HEK293 (cell line): Measurements from ENCODE around the gene TARBP1.

Experiments
- CTCF ChIP-seq: fragments of 450-650 bp; formaldehyde crosslinking; IDR thresholded peaks from 2 replicates; pipeline ENCODE4 v1.5.1; 2016; ENCODE audit warnings: missing biosample characterization, missing genetic modification characterization
- MEIS1 ChIP-seq: sonication (generic); formaldehyde crosslinking; IDR thresholded peaks from 2 replicates; pipeline ENCODE4 v1.8.1; 2022; ENCODE audit warnings: missing genetic modification reagents, mild to moderate bottlenecking, borderline replicate concordance
- ZBTB8A ChIP-seq: fragments of 450-650 bp; formaldehyde crosslinking; IDR thresholded peaks from 2 replicates; pipeline ENCODE4 v1.5.1; 2016; ENCODE audit warnings: missing biosample characterization, missing genetic modification characterization
- ZNF138 ChIP-seq: fragments of 450-650 bp; formaldehyde crosslinking; IDR thresholded peaks from 2 replicates; pipeline ENCODE4 v1.5.1; 2016; ENCODE audit warnings: missing biosample characterization, missing genetic modification characterization, borderline replicate concordance
- ZNF157 ChIP-seq: fragments of 450-650 bp; formaldehyde crosslinking; IDR thresholded peaks from 2 replicates; pipeline ENCODE4 v1.5.1; 2016; ENCODE audit warnings: missing biosample characterization, missing genetic modification characterization
- ZNF26 ChIP-seq: fragments of 450-650 bp; formaldehyde crosslinking; IDR thresholded peaks from 2 replicates; pipeline ENCODE4 v1.5.1; 2016; ENCODE audit warnings: missing biosample characterization, missing genetic modification characterization
- ZNF302 ChIP-seq: fragments of 450-650 bp; formaldehyde crosslinking; IDR thresholded peaks from 2 replicates; pipeline ENCODE4 v1.5.1; 2016; ENCODE audit warnings: missing biosample characterization, missing genetic modification characterization, low read depth
- ZNF549 ChIP-seq: fragments of 450-650 bp; IDR thresholded peaks from 2 replicates; pipeline ENCODE4 v1.5.1; 2018; ENCODE audit warnings: missing biosample characterization, missing genetic modification characterization, mild to moderate bottlenecking, inconsistent platforms, moderate library complexity
- ZNF629 ChIP-seq: fragments of 450-650 bp; formaldehyde crosslinking; IDR thresholded peaks from 2 replicates; pipeline ENCODE4 v1.5.1; 2017; ENCODE audit warnings: missing biosample characterization, missing genetic modification characterization
- ZNF830 ChIP-seq: fragments of 450-650 bp; IDR thresholded peaks from 2 replicates; pipeline ENCODE4 v1.5.0; 2018; ENCODE audit warnings: missing biosample characterization, missing genetic modification characterization, low read depth, mild to moderate bottlenecking, moderate library complexity
- ZSCAN30 ChIP-seq: fragments of 450-650 bp; IDR thresholded peaks from 2 replicates; pipeline ENCODE4 v1.5.1; 2018; ENCODE audit warnings: missing biosample characterization, mild to moderate bottlenecking, missing genetic modification characterization, moderate library complexity
- TF ChIP-seq, protein P1 (sequence below): fragments of 450-650 bp; formaldehyde crosslinking; IDR thresholded peaks from 2 replicates; pipeline ENCODE4 v1.5.1; 2016; ENCODE audit warnings: missing biosample characterization, missing genetic modification characterization
- TF ChIP-seq, protein P2 (sequence below): fragments of 450-650 bp; IDR thresholded peaks from 2 replicates; pipeline ENCODE4 v1.5.1; 2018; ENCODE audit warnings: missing biosample characterization, mild to moderate bottlenecking, missing genetic modification characterization

GRCh38 chr1:234520908-234521817 lies 42.2 kb upstream of the TARBP1 start:
- TF ChIP-seq CTCF (no peak), ZNF549 (tag by site-specific recombination) (no peak), ZBTB8A (tag by site-specific recombination) (no peak), ZNF629 (tag by site-specific recombination) (0 out of 2 replicates have a peak, but pooled peaks have one; percentile 13), ZNF26 (no peak), ZSCAN30 (tag by site-specific recombination) (no peak), ZNF302 (tag by site-specific recombination) (no peak), MEIS1 (CRISPR knock-in tag) (no peak), ZNF138 (no peak), ZNF157 (tag by site-specific recombination) (no peak), ZNF830 (tag by site-specific recombination) (no peak)
- TF ChIP-seq, protein P1, sequence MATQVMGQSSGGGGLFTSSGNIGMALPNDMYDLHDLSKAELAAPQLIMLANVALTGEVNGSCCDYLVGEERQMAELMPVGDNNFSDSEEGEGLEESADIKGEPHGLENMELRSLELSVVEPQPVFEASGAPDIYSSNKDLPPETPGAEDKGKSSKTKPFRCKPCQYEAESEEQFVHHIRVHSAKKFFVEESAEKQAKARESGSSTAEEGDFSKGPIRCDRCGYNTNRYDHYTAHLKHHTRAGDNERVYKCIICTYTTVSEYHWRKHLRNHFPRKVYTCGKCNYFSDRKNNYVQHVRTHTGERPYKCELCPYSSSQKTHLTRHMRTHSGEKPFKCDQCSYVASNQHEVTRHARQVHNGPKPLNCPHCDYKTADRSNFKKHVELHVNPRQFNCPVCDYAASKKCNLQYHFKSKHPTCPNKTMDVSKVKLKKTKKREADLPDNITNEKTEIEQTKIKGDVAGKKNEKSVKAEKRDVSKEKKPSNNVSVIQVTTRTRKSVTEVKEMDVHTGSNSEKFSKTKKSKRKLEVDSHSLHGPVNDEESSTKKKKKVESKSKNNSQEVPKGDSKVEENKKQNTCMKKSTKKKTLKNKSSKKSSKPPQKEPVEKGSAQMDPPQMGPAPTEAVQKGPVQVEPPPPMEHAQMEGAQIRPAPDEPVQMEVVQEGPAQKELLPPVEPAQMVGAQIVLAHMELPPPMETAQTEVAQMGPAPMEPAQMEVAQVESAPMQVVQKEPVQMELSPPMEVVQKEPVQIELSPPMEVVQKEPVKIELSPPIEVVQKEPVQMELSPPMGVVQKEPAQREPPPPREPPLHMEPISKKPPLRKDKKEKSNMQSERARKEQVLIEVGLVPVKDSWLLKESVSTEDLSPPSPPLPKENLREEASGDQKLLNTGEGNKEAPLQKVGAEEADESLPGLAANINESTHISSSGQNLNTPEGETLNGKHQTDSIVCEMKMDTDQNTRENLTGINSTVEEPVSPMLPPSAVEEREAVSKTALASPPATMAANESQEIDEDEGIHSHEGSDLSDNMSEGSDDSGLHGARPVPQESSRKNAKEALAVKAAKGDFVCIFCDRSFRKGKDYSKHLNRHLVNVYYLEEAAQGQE (tag by site-specific recombination), result no peak
- TF ChIP-seq, protein P2, sequence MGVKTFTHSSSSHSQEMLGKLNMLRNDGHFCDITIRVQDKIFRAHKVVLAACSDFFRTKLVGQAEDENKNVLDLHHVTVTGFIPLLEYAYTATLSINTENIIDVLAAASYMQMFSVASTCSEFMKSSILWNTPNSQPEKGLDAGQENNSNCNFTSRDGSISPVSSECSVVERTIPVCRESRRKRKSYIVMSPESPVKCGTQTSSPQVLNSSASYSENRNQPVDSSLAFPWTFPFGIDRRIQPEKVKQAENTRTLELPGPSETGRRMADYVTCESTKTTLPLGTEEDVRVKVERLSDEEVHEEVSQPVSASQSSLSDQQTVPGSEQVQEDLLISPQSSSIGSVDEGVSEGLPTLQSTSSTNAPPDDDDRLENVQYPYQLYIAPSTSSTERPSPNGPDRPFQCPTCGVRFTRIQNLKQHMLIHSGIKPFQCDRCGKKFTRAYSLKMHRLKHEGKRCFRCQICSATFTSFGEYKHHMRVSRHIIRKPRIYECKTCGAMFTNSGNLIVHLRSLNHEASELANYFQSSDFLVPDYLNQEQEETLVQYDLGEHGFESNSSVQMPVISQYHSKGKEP, result no peak
